Muscle layer of colon (tissue), 2 donors: ENCODE measurements around the gene GPN3.
"Not testable (repeated sequence)": the region's sequence is repeated elsewhere in the genome, so short reads cannot be mapped to it uniquely, and the experiment has no call there.

Experiments
- H3K27ac ChIP-seq: one replicate; pipeline ENCODE4 v1.7.0; 2013; ENCODE audit warnings: low read depth, mild to moderate bottlenecking, low read length, moderate library complexity
- H3K27me3 ChIP-seq, 2 donors: one replicate each; pipeline ENCODE4 v1.7.0; 2013; ENCODE audit warnings: low read length in 2 of 2, mild to moderate bottlenecking in 2 of 2; ENCODE audit not compliant: insufficient read depth in 2 of 2, control insufficient read depth in 1 of 2
- H3K36me3 ChIP-seq: one replicate; pipeline ENCODE4 v1.7.0; 2013; ENCODE audit warnings: mild to moderate bottlenecking, low read length; ENCODE audit not compliant: insufficient read depth
- H3K4me1 ChIP-seq: one replicate; pipeline ENCODE4 v1.7.0; 2013; ENCODE audit warnings: mild to moderate bottlenecking, low read length; ENCODE audit not compliant: insufficient read depth
- H3K4me3 ChIP-seq, 2 donors: one replicate each; pipeline ENCODE4 v1.7.0; 2013; ENCODE audit warnings: low read length in 2 of 2, low read depth in 1 of 2, mild to moderate bottlenecking in 1 of 2, moderate library complexity in 1 of 2
- H3K9ac ChIP-seq: one replicate; pipeline ENCODE4 v1.7.0; 2013; ENCODE audit warnings: low read length
- H3K9me3 ChIP-seq: one replicate; pipeline ENCODE4 v1.7.0; 2013; ENCODE audit warnings: mild to moderate bottlenecking, low read length
- donor health status: abdominal sarcoma.
- donor health status: Adenocarcinoma of cecum.

GPN3 gene

GRCh38 chr12:110436231-110436630 is 31.8 kb downstream of the GPN3 start:
- Histone ChIP-seq H3K9ac (no peak overlapping the region), H3K27me3 (no peaks in the 10 kb centered on the region), H3K4me1 (no peaks in the 10 kb centered on the region), H3K4me3 (no peak overlapping the region), H3K9me3 (no peaks in the 10 kb centered on the region), H3K27ac (no peak overlapping the region), H3K36me3 (peaks cover 42% of the 10 kb centered on the region)

- H3K36me3 ChIP-seq, result peaks cover 12% of the 10 kb centered on the region
- no peak overlapping the region for H3K27ac ChIP-seq
- no peaks in the 10 kb centered on the region for H3K27me3 ChIP-seq
- H3K4me1 ChIP-seq, result no peaks in the 10 kb centered on the region
- no peak overlapping the region for H3K9ac ChIP-seq
- H3K9me3 ChIP-seq, result no peaks in the 10 kb centered on the region
- no peak overlapping the region for H3K4me3 ChIP-seq
These were observed 36.0 kb downstream of the GPN3 start for GRCh38 chr12:110431957-110432587.

- H3K9ac ChIP-seq, H3K4me3 ChIP-seq, H3K9me3 ChIP-seq, H3K36me3 ChIP-seq, H3K27me3 ChIP-seq, H3K27ac ChIP-seq, H3K4me1 ChIP-seq: not testable (repeated sequence)
These were observed 38.4 kb downstream of the GPN3 start for GRCh38 chr12:110429676-110430075.

GRCh38 chr12:110426406-110426805 is 41.7 kb downstream of the GPN3 start:
- no peak overlapping the region for H3K27ac ChIP-seq
- H3K4me1 ChIP-seq, result no peaks in the 10 kb centered on the region
- no peak overlapping the region for H3K9ac ChIP-seq
- H3K9me3 ChIP-seq, result no peaks in the 10 kb centered on the region
- no peaks in the 10 kb centered on the region for H3K27me3 ChIP-seq
- no peaks in the 10 kb centered on the region for H3K36me3 ChIP-seq
- no peak overlapping the region for H3K4me3 ChIP-seq

GRCh38 chr12:110424237-110424636 is 43.8 kb downstream of the GPN3 start:
- no peak overlapping the region for H3K27ac ChIP-seq

GRCh38 chr12:110421701-110422100 is 46.4 kb downstream of the GPN3 start:
- Histone ChIP-seq H3K4me3 (no peak overlapping the region), H3K9me3 (no peaks in the 10 kb centered on the region), H3K9ac (no peak overlapping the region), H3K36me3 (no peaks in the 10 kb centered on the region), H3K27me3 (no peaks in the 10 kb centered on the region), H3K27ac (no peak overlapping the region), H3K4me1 (no peaks in the 10 kb centered on the region)

More at GRCh38 chr12:110424237-110424636, 43.8 kb downstream of the GPN3 start:
- Histone ChIP-seq H3K4me1 (no peaks in the 10 kb centered on the region), H3K9me3 (no peaks in the 10 kb centered on the region), H3K36me3 (no peaks in the 10 kb centered on the region), H3K9ac (no peak overlapping the region), H3K4me3 (no peak overlapping the region), H3K27me3 (no peaks in the 10 kb centered on the region)

- Histone ChIP-seq H3K4me3 (no peak overlapping the region), H3K36me3 (no peaks in the 10 kb centered on the region), H3K27ac (no peak overlapping the region), H3K9me3 (no peaks in the 10 kb centered on the region), H3K4me1 (no peaks in the 10 kb centered on the region), H3K9ac (no peak overlapping the region), H3K27me3 (no peaks in the 10 kb centered on the region)
These were observed 46.8 kb downstream of the GPN3 start for GRCh38 chr12:110421159-110421661.

- H3K4me3 ChIP-seq, H3K9ac ChIP-seq, H3K36me3 ChIP-seq, H3K9me3 ChIP-seq, H3K27me3 ChIP-seq, H3K27ac ChIP-seq, H3K4me1 ChIP-seq: not testable (repeated sequence)
These were observed 47.4 kb downstream of the GPN3 start for GRCh38 chr12:110420644-110421043.

GRCh38 chr12:110417113-110417512 is 50.9 kb downstream of the GPN3 start:
- not testable (repeated sequence) for H3K4me1 ChIP-seq, H3K36me3 ChIP-seq, H3K9ac ChIP-seq, H3K9me3 ChIP-seq, H3K27ac ChIP-seq, H3K4me3 ChIP-seq, H3K27me3 ChIP-seq

- H3K9me3 ChIP-seq, H3K27me3 ChIP-seq, H3K4me1 ChIP-seq, H3K27ac ChIP-seq, H3K4me3 ChIP-seq, H3K36me3 ChIP-seq, H3K9ac ChIP-seq: not testable (repeated sequence)
These were observed 58.0 kb downstream of the GPN3 start for GRCh38 chr12:110410086-110410485.

GRCh38 chr12:110405126-110405662 is 62.9 kb downstream of the GPN3 start:
- not testable (repeated sequence) for H3K27ac ChIP-seq, H3K9me3 ChIP-seq, H3K4me3 ChIP-seq, H3K27me3 ChIP-seq, H3K9ac ChIP-seq, H3K4me1 ChIP-seq
- peaks cover 11% of the 10 kb centered on the region for H3K36me3 ChIP-seq
